Upper lobe of right lung (tissue), 1 donor: Measurements from ENCODE around the gene GFRA1. TPM values are rescaled to one million over a fixed set of nuclear protein-coding genes. Genes with fewer than 3 reads are reported as not detected.

Experiments used
- ATAC-seq: fragments of 200-7000 bp; cut with Tn5 transposase; one replicate; pipeline ENCODE4 v1.9.1; 2020; ENCODE audit warnings: mild to moderate bottlenecking, moderate library complexity
- DNase-seq: peaks from one replicate; pipeline ENCODE4 v3.0.0-alpha.2; 2020
- H3K27ac ChIP-seq: fragments of 200-600 bp; one replicate; pipeline ENCODE4 v1.8.0; 2022
- H3K27me3 ChIP-seq: fragments of 200-600 bp; one replicate; pipeline ENCODE4 v1.8.0; 2022; ENCODE audit warnings: mild to moderate bottlenecking
- H3K36me3 ChIP-seq: fragments of 200-600 bp; one replicate; pipeline ENCODE4 v1.8.0; 2022
- H3K4me1 ChIP-seq: fragments of 200-600 bp; one replicate; pipeline ENCODE4 v1.8.0; 2022
- H3K4me3 ChIP-seq: fragments of 200-600 bp; one replicate; pipeline ENCODE4 v1.8.0; 2022; ENCODE audit warnings: mild to moderate bottlenecking
- H3K9me3 ChIP-seq: fragments of 200-600 bp; one replicate; pipeline ENCODE4 v1.8.0; 2022
- CTCF ChIP-seq: fragments of 200-600 bp; IDR thresholded peaks from one replicate; pipeline ENCODE4 v1.8.0; 2022; ENCODE audit warnings: antibody characterized with exemption
- intact Hi-C: fragments of 100-400 bp; cut with DNase I; formaldehyde crosslinking; loops from one replicate; pipeline ENCODE4 v1.11.0; 2022
- total RNA-seq: library from RNA; stranded (reverse); fragmentation: NEBNext Ultra II Directional; extraction: Animal tissue kit (Norgen Biotek cat#: 25700); gene quantifications from one replicate; pipeline ENCODE4 v1.2.1, GENCODE V29; 2021
- donor health status: DM: no; HTN: yes; CAD: no; lungs with severe emphysema.

GFRA1 gene
- total RNA-seq, 1 donor from 2014 or later, result 3.4 TPM

- Histone ChIP-seq H3K4me3 (no peak overlapping the region), H3K27me3 (no peaks in the 10 kb centered on the region), H3K9me3 (no peaks in the 10 kb centered on the region), H3K36me3 (no peaks in the 10 kb centered on the region), H3K27ac (no peak overlapping the region), H3K4me1 (no peaks in the 10 kb centered on the region)
- intact Hi-C loops, result no loop called here
- TF ChIP-seq CTCF, result no peak
- DNase-seq (no peak), ATAC-seq (no peak)
These were observed 33.8 kb downstream of the GFRA1 start for GRCh38 chr10:116239229-116239628.

- Histone ChIP-seq H3K4me1 (no peaks in the 10 kb centered on the region), H3K36me3 (no peaks in the 10 kb centered on the region), H3K4me3 (no peak overlapping the region), H3K9me3 (no peaks in the 10 kb centered on the region), H3K27me3 (no peaks in the 10 kb centered on the region), H3K27ac (no peak overlapping the region)
- DNase-seq (no peak), ATAC-seq (no peak)
- intact Hi-C loops, result no loop called here
- no peak for TF ChIP-seq CTCF
These were observed 35.0 kb downstream of the GFRA1 start for GRCh38 chr10:116237970-116238369.

- Histone ChIP-seq H3K27ac (no peak overlapping the region), H3K27me3 (no peaks in the 10 kb centered on the region), H3K9me3 (no peaks in the 10 kb centered on the region), H3K4me1 (no peaks in the 10 kb centered on the region), H3K36me3 (no peaks in the 10 kb centered on the region), H3K4me3 (no peak overlapping the region)
- intact Hi-C loops, result no loop called here
- ATAC-seq (peak; percentile 37), DNase-seq (no peak)
- no peak for TF ChIP-seq CTCF
These were observed 35.7 kb downstream of the GFRA1 start for GRCh38 chr10:116237260-116237659.

- Histone ChIP-seq H3K27me3 (no peaks in the 10 kb centered on the region), H3K27ac (no peak overlapping the region), H3K36me3 (no peaks in the 10 kb centered on the region), H3K4me3 (no peak overlapping the region), H3K4me1 (no peaks in the 10 kb centered on the region), H3K9me3 (no peaks in the 10 kb centered on the region)
- no peak for TF ChIP-seq CTCF
- DNase-seq, result no peak
- intact Hi-C loops, result no loop called here
- ATAC-seq, result no peak
These were observed 39.8 kb downstream of the GFRA1 start for GRCh38 chr10:116233230-116233629.

- Histone ChIP-seq H3K4me1 (no peaks in the 10 kb centered on the region), H3K4me3 (no peak overlapping the region)
- DNase-seq, result no peak
These were observed 40.4 kb downstream of the GFRA1 start for GRCh38 chr10:116232613-116233012.

More at GRCh38 chr10:116232613-116233012, 40.4 kb downstream of the GFRA1 start:
- H3K36me3 ChIP-seq, result no peaks in the 10 kb centered on the region
- H3K27ac ChIP-seq, result no peak overlapping the region
- H3K9me3 ChIP-seq, result no peaks in the 10 kb centered on the region
- no peak for TF ChIP-seq CTCF
- intact Hi-C loops, result no loop called here
- no peak for ATAC-seq
- no peaks in the 10 kb centered on the region for H3K27me3 ChIP-seq
